ENCODE data around the gene PRKCB. TPM values are rescaled to one million over a fixed set of nuclear protein-coding genes. Genes with fewer than 3 reads are reported as not detected.

PRKCB gene
- total and polyA plus RNA-seq, 2 donors (not counting 1 experiment from before 2014, with no cell fraction given), result 0.01 TPM; not detected in 1

DNA sequence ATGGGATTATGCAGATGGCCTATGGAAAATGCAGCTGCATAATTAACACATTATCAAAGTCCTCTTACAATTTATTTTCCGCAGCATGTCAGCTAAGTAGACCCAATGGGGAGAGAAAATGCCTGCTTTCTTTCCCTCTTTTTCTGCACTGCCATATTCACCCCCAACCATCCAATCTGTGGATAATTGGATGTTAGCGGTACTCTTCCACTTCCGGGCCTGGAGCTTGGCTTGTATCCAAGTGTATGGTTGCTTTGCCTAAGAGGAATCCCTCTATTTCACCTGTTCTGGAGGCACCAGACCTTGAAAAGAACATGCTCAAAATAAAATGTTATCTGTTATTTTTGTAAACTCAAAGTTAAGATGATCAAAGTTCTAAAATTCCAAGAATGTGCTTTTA is 379.2 kb downstream of the PRKCB start:
- no peak overlapping the region for H3K4me3 ChIP-seq (replicated peaks in 1 of 4; ENCODE audit: control extremely low read depth in 1 of 4, insufficient read depth in 1 of 4, low read depth in 3 of 4, low read length in 4 of 4)
- H3K9ac ChIP-seq (ENCODE audit: insufficient read depth, low read length), result no peak overlapping the region
- no peaks in the 10 kb centered on the region for H3K9me3 ChIP-seq (ENCODE audit: control insufficient read depth, insufficient read depth, low read depth, low read length)
- H3K4me1 ChIP-seq (ENCODE audit: control insufficient read depth, extremely low read depth, insufficient read depth, low read length), result no peaks in the 10 kb centered on the region
- DNase-seq (ENCODE audit: low read depth in 2 of 2), result no peak
- TF ChIP-seq, protein P1, sequence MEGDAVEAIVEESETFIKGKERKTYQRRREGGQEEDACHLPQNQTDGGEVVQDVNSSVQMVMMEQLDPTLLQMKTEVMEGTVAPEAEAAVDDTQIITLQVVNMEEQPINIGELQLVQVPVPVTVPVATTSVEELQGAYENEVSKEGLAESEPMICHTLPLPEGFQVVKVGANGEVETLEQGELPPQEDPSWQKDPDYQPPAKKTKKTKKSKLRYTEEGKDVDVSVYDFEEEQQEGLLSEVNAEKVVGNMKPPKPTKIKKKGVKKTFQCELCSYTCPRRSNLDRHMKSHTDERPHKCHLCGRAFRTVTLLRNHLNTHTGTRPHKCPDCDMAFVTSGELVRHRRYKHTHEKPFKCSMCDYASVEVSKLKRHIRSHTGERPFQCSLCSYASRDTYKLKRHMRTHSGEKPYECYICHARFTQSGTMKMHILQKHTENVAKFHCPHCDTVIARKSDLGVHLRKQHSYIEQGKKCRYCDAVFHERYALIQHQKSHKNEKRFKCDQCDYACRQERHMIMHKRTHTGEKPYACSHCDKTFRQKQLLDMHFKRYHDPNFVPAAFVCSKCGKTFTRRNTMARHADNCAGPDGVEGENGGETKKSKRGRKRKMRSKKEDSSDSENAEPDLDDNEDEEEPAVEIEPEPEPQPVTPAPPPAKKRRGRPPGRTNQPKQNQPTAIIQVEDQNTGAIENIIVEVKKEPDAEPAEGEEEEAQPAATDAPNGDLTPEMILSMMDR (conservative IDR thresholded peaks at IDR 0.05 in 1 of 2, IDR thresholded peaks at IDR 0.05 in 1 of 2; ENCODE audit: low read depth in 1 of 2, low read length in 2 of 2), result no peak
- TF ChIP-seq EZH2 (IDR thresholded peaks at IDR 0.05; ENCODE audit: low read length, missing control alignments), result no peak
- H3K27me3 ChIP-seq (ENCODE audit: control insufficient read depth, insufficient read depth, low read length), result no peaks in the 10 kb centered on the region
- H3K4me2 ChIP-seq (ENCODE audit: extremely low read depth, insufficient read depth, low read length), result no peak overlapping the region
- no peak overlapping the region for H2AFZ ChIP-seq (ENCODE audit: low read length)
- no peak overlapping the region for H3K27ac ChIP-seq (ENCODE audit: insufficient read depth, low read length)
- H3K36me3 ChIP-seq (ENCODE audit: control insufficient read depth, insufficient read depth, low read length), result no peaks in the 10 kb centered on the region
- H4K20me1 ChIP-seq (ENCODE audit: control insufficient read depth, extremely low read depth, insufficient read depth, low read length), result no peaks in the 10 kb centered on the region
- no peaks in the 10 kb centered on the region for H3K79me2 ChIP-seq (ENCODE audit: control insufficient read depth, insufficient read depth, low read length)

GRCh38 chr16:24216961-24217360 is 381.2 kb downstream of the PRKCB start:
- H3K4me2 ChIP-seq (ENCODE audit: extremely low read depth, insufficient read depth, low read length), result no peak overlapping the region
- H3K4me1 ChIP-seq (ENCODE audit: control insufficient read depth, extremely low read depth, insufficient read depth, low read length), result no peaks in the 10 kb centered on the region
- H3K27me3 ChIP-seq (ENCODE audit: control insufficient read depth, insufficient read depth, low read length), result no peaks in the 10 kb centered on the region
- H3K36me3 ChIP-seq (ENCODE audit: control insufficient read depth, insufficient read depth, low read length), result no peaks in the 10 kb centered on the region
- H3K9me3 ChIP-seq (ENCODE audit: control insufficient read depth, insufficient read depth, low read depth, low read length), result no peaks in the 10 kb centered on the region
- H3K9ac ChIP-seq (ENCODE audit: insufficient read depth, low read length), result no peak overlapping the region
- no peak for TF ChIP-seq EZH2 (IDR thresholded peaks at IDR 0.05; ENCODE audit: low read length, missing control alignments)
- TF ChIP-seq, protein P1 (conservative IDR thresholded peaks at IDR 0.05 in 1 of 2, IDR thresholded peaks at IDR 0.05 in 1 of 2; ENCODE audit: low read depth in 1 of 2, low read length in 2 of 2), result no peak
- H3K27ac ChIP-seq (ENCODE audit: insufficient read depth, low read length), result no peak overlapping the region
- H3K79me2 ChIP-seq (ENCODE audit: control insufficient read depth, insufficient read depth, low read length), result no peaks in the 10 kb centered on the region
- H4K20me1 ChIP-seq (ENCODE audit: control insufficient read depth, extremely low read depth, insufficient read depth, low read length), result no peaks in the 10 kb centered on the region
- no peak overlapping the region for H2AFZ ChIP-seq (ENCODE audit: low read length)
- H3K4me3 ChIP-seq (replicated peaks in 1 of 4; ENCODE audit: control extremely low read depth in 1 of 4, insufficient read depth in 1 of 4, low read depth in 3 of 4, low read length in 4 of 4), result no peak overlapping the region
- no peak for DNase-seq (ENCODE audit: low read depth in 2 of 2)

DNA sequence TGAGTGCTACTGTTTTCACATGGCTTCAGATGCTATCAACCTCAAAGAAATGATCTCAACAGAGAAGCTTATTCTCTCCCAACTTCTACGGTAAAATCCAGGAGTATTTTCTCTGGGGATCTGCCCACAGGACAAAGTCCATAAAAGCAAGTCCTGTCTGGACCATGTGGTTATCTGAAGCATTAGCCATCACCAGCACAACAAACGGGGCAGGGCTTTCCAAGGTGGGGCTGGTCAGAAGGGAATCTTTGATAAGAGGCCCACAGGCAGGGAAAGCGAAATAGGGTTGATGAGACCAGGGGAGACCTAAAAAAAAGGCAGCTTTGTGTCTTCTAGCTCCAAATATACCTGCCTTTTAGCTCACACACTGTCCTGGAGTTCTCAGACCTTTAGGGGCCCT is 381.7 kb downstream of the PRKCB start:
- H4K20me1 ChIP-seq (ENCODE audit: control insufficient read depth, extremely low read depth, insufficient read depth, low read length), result no peaks in the 10 kb centered on the region
- no peaks in the 10 kb centered on the region for H3K79me2 ChIP-seq (ENCODE audit: control insufficient read depth, insufficient read depth, low read length)

More for the DNA sequence above, 381.7 kb downstream of the PRKCB start:
- Histone ChIP-seq H3K9me3 (ENCODE audit: control insufficient read depth, insufficient read depth, low read depth, low read length) (no peaks in the 10 kb centered on the region), H3K4me3 (replicated peaks in 1 of 4; ENCODE audit: control extremely low read depth in 1 of 4, insufficient read depth in 1 of 4, low read depth in 3 of 4, low read length in 4 of 4) (no peak overlapping the region), H3K4me1 (ENCODE audit: control insufficient read depth, extremely low read depth, insufficient read depth, low read length) (no peaks in the 10 kb centered on the region), H3K36me3 (ENCODE audit: control insufficient read depth, insufficient read depth, low read length) (no peaks in the 10 kb centered on the region), H3K27ac (ENCODE audit: insufficient read depth, low read length) (no peak overlapping the region), H2AFZ (ENCODE audit: low read length) (no peak overlapping the region), H3K9ac (ENCODE audit: insufficient read depth, low read length) (no peak overlapping the region), H3K27me3 (ENCODE audit: control insufficient read depth, insufficient read depth, low read length) (no peaks in the 10 kb centered on the region), H3K4me2 (ENCODE audit: extremely low read depth, insufficient read depth, low read length) (no peak overlapping the region)
- DNase-seq (ENCODE audit: low read depth in 2 of 2), result no peak
- TF ChIP-seq, protein P1 (conservative IDR thresholded peaks at IDR 0.05 in 1 of 2, IDR thresholded peaks at IDR 0.05 in 1 of 2; ENCODE audit: low read depth in 1 of 2, low read length in 2 of 2), result no peak
